HEK293T (cell line): ENCODE results near the gene CDX2.

ENCODE experiments used
- BHLHE40 ChIP-seq: fragments of 450-650 bp; IDR thresholded peaks from 2 replicates; pipeline ENCODE4 v1.6.1; 2016; ENCODE audit warnings: mild to moderate bottlenecking, moderate library complexity, borderline replicate concordance
- FOXA1 ChIP-seq: fragments of 450-650 bp; IDR thresholded peaks from 2 replicates; pipeline ENCODE4 v1.6.1; 2016; ENCODE audit warnings: mild to moderate bottlenecking
- FOXK2 ChIP-seq: fragments of 450-650 bp; IDR thresholded peaks from 2 replicates; pipeline ENCODE4 v1.6.1; 2016; ENCODE audit warnings: mild to moderate bottlenecking
- HDGF ChIP-seq: fragments of 450-650 bp; IDR thresholded peaks from 2 replicates; pipeline ENCODE4 v1.6.1; 2017; ENCODE audit warnings: antibody characterized with exemption, borderline replicate concordance
- L3MBTL2 ChIP-seq: fragments of 450-650 bp; conservative IDR thresholded peaks from 2 replicates; pipeline ENCODE4 v1.6.1; 2016; ENCODE audit warnings: mild to moderate bottlenecking
- LEF1 ChIP-seq: fragments of 450-650 bp; IDR thresholded peaks from 2 replicates; pipeline ENCODE4 v1.6.1; 2017; ENCODE audit warnings: mild to moderate bottlenecking, borderline replicate concordance
- NFRKB ChIP-seq: fragments of 450-650 bp; IDR thresholded peaks from 2 replicates; pipeline ENCODE4 v1.6.1; 2016; ENCODE audit warnings: mild to moderate bottlenecking, moderate library complexity
- SP1 ChIP-seq: fragments of 450-650 bp; IDR thresholded peaks from 2 replicates; pipeline ENCODE4 v1.6.1; 2017
- SUZ12 ChIP-seq: fragments of 450-650 bp; IDR thresholded peaks from 2 replicates; pipeline ENCODE4 v1.6.1; 2016; ENCODE audit warnings: mild to moderate bottlenecking
- TARDBP ChIP-seq: fragments of 450-650 bp; IDR thresholded peaks from 2 replicates; pipeline ENCODE4 v1.6.1; 2016
- ZNF384 ChIP-seq: fragments of 450-650 bp; IDR thresholded peaks from 2 replicates; pipeline ENCODE4 v1.6.1; 2016

- TF ChIP-seq BHLHE40 (no peak), TARDBP (no peak), SP1 (no peak), SUZ12 (no peak), FOXK2 (no peak), LEF1 (no peak), ZNF384 (no peak), HDGF (no peak), L3MBTL2 (no peak), FOXA1 (no peak), NFRKB (no peak)
These were observed 19.4 kb upstream of the CDX2 start, which contains the start of gene URAD for GRCh38 chr13:27988520-27988919.
